HG02571 (cell line): ENCODE measurements around the gene CLMP.
"Not testable (repeated sequence)": the region's sequence is repeated elsewhere in the genome, so short reads cannot be mapped to it uniquely, and the experiment has no call there.

ENCODE experiments used
- ATAC-seq: cut with Tn5 transposase; IDR thresholded peaks from one replicate; pipeline ENCODE4 v1.9.1; 2021; ENCODE audit warnings: mild to moderate bottlenecking, moderate library complexity; ENCODE audit not compliant: unreplicated experiment

The CLMP gene

GRCh38 chr11:123091506-123091905 is 103.5 kb downstream of the CLMP start:
- no peak for ATAC-seq

DNA sequence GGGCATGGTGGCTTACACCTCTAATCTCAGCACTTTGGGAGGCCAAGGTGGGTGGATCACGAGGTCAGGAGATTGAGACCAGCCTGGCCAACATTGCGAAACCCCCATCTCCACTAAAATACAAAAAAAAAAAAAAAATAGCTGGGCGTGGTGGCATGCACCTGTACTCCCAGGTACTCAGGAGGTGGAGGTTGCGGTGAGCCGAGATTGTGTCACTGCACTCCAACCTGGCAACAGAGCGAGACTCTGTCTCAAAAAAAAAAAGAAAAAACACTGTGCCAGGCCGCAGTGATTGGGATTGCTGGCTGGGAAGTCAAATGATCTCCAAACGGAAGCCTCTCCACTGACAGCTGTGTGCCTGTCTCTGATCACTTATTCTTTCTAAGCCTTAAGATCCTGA is 104.9 kb downstream of the CLMP start:
- ATAC-seq, result not testable (repeated sequence)

DNA sequence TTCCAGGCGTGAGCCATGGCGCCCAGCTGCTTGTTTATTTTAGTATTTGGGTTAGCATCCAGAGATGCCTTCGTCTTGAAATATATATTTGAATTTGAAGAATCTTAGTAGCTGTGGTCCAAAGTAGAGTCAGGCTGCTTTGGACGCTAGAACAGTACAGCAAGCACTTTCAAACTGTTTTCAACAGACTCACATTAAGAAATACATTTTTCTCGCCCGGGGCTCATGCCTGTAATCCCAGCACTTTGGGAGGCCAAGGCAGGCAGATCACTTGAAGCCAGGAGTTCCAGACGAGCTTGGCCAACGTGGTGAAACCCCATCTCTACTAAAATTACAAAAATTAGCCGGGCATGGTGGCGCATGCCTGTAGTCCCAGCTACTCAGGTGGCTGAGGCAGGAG is 106.2 kb downstream of the CLMP start:
- not testable (repeated sequence) for ATAC-seq

DNA sequence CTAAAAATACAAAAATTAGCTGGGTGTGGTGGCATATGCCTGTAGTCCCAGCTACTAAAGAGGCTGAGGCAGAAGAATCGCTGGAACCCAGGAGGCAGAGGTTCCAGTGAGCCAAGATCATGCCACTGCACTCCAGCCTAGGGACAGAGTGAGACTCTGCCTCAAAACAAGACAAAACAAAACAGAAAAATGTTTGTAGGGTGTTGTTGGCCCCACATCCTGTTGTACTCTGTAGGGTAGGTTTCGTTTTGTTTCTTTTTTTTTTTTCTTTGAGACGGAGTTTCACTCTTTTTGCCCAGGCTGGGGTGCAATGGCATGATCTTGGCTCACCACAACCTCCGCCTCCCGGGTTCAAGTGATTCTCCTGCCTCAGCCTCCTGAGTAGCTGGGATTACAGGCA is 107.4 kb downstream of the CLMP start:
- ATAC-seq, result peak; percentile 92

- ATAC-seq, result no peak
Measured at GRCh38 chr11:123086305-123086704, 108.7 kb downstream of the CLMP start.

- ATAC-seq, result no peak
Measured at GRCh38 chr11:123085497-123085896, 109.6 kb downstream of the CLMP start.

DNA sequence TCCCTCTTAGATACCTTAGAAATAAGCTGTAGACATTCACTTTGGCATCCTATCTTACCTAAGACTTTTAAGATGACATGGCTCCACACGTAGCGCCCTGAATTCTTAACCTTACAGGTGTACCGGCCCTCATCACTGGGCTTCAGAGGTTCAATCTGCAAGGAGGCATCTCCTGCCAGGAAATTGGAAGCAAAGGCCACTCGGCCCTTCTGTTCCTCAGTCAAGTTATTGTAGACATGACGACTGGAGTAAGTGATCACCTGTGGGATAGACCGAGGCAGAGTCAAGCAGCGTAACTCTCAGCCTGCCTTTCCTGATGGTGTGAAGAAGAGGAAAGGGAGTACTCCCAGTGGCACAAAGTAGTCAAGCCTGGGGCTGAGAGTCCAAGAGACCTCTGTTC is 110.6 kb downstream of the CLMP start:
- no peak for ATAC-seq

DNA sequence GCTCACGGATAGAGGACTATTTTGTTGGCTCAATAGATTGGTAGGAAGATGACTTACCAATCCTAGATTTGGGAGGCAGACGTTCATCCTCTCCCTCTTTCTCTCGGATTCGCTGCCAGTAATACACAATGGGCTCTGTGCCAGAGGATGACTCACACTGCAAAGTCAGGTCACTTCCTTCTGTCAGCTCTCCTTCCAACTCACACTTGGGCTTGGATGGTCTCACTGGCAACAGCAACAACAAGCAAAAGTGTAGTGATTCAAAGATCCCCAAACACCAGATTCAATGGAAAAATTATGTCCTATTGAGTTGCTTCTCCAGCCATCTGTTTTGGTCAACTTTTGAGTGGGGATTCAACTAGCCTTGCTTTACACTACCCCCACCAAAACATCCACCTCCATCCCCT is 111.4 kb downstream of the CLMP start:
- no peak for ATAC-seq

- ATAC-seq, result no peak
Measured at GRCh38 chr11:123082977-123083376, 112.1 kb downstream of the CLMP start.

DNA sequence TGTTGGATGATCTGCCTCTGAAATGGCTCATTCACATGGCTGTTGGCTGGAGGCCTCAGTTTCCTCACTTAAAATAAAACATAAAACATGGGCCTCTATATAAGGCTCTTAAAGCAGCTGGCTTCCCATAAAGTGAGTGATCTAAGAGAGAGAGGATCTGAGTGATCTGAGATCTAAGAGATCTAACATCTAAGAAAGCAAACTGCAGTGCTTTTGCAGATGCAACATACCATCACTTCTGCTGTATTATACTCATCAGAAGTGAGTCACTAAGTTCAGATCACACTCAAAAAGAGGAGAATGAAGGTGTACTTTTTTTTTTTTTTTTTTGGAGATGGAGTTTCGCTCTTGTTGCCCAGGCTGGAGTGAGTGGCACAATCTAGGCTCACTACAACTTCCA is 115.0 kb downstream of the CLMP start:
- ATAC-seq, result no peak

GRCh38 chr11:123076484-123076883 is 118.6 kb downstream of the CLMP start:
- ATAC-seq, result no peak

- ATAC-seq, result no peak
Measured at GRCh38 chr11:123073343-123074057, 121.5 kb downstream of the CLMP start.

DNA sequence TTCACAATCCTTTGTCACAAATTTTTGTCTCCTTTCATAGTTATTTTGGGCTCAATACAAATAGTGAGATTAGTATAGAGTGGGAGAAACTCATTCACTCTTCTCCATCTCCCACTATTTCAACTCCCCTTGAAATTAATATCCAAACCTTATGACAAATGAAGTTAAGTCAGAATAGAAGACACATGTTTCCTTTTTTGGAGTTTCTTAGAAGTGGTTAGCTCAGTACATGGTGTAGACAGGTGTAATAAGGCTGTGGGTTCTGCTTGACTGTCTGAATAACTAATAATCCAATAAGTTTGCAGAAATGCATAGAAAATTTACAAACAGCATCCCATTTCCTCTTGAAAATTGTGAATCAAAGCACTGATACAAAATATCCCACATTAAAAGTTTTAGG is 122.3 kb downstream of the CLMP start:
- no peak for ATAC-seq

DNA sequence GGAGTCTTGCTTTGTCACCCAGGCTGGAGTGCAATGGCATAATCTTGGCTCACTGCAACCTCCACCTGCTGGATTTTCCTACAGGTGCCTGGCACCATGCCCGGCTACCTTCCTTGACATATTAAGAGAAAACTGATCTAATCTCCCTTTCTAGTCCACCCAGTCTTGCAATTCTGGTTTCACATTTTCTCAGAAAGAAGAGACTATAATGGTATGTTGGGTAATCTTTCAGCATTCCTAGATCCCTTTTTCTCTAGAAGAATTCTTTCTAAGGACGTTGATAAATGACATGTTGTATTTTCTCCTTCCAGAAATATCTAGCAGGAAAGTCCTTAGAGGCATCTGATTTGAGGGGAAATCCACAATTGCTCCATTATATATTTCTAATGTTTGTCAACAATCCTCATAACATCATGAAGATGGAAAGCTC is 122.7 kb downstream of the CLMP start:
- ATAC-seq, result no peak

DNA sequence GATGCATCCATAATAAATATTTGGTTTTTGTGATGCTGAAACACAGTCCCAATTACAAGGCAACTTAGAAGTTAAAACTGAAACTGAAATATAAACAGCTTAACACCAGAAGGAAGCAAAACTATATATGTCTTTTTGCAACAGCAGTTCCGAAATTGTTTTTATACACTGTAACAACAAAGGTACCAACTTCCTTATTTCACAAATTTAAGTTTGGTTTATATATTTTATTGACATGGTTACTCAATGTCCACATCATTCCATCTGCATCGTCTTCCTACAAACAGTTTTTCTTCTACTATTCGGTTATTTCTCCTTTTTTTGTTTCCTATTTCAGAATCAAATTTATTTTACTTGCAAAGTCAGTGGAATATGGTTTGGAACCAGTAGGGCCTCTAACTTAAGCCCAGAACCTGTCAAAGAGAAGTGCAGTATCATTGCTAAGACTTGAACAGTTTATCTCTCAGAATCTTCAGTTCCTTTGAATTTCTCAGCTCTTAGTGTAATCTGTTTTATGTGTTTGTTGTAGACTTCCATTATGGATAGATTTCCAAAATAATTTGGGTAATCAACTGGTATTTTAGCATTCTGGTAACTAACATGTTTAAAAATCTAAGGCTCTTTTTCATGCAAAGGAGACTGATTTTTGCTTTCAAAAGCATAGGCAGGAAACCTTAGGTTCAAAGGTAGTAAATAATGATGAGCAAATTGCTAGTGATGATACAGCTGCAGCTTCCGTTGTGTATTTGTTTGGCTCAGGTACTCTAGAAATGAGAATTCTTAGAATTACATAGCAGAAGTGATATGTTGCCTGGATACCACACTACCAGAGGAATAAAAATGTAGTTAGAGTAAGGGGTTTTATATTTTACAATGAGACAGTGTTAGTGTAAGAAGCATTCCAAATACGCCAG is 124.9 kb downstream of the CLMP start:
- peak; percentile 45 for ATAC-seq

GRCh38 chr11:123065621-123066020 is 129.4 kb downstream of the CLMP start:
- no peak for ATAC-seq

DNA sequence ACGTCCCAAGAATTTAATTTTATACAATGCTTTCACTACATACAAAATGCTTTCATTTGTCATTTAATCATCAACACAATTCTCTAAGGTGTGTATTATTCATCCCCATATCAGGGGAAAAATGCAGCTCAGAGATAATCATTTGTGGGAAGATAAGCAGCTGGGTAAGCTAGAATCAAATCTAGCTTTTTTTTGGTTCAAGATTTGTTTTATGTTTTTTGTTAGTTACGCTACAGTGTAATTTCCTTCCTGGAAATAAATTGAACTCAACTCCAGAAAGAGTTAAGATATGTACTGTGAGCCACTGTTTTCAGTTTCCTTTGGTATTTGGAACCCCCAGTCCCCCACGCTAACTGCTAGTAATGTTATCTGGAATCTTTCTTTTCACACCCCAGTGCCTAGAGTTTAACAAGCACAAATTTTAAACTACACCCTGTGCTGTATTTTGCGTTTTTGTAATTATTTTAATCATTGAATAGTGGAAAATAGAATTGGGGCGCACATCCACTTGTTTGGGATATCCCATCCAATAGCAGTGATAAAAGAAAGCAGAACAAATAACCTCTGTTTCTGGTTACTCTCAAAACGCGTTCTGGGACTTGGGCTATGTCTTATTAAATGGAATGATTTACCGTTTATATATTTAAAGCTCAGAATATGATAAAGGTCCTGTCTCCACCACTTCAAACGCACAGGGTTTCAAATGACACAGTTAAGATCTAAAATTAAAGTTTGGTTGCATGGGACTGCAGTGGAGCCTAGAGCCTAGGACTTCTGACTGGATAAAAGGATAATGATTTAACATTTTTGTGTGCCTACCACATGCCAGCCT is 131.0 kb downstream of the CLMP start:
- no peak for ATAC-seq

DNA sequence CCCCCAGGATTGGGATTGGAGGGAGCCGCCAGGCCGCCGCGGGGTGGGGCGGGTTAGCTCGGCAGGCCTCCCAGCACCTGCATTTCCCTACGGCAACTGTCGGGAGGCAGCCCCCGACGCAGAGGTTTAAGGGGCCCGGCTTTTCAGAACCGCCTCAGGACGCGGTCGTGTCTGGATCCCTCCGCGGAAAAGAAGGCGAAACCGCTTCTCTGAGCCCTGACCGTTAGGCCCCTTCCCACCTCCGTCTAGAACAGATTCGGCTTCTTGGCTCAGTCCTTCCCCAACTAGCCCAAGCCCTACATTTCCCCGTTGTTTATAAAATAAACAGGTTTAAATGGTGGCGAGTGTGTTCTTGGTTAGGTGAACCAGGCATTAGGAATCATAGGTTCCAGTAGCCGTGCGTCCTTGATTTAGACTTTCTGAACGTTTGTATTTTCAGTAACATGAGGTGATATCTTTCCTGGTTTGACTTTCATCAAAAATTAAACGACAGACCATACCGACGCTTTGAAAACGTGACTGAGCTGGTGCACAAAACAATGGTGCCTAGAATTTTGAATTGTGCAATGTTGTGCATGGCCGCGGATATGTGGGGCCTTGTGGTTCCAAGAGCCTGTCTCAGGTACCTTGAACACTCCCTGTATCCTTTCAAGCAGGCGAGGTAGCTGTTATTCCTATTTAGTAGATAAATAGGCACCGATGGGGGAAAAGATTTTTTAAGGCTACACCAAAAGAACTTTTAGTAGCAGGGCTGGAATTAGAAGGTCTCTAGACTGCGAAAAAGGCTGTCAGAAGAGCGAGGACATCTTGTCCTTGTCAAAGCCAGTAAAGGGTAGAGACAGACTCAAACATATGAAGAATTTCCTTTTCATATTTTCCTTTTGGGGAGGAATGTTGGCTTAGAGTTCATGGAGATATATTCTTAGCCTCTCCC is 131.9 kb downstream of the CLMP start:
- peak; percentile 1 for ATAC-seq

- ATAC-seq, result peak; percentile 84
Measured at GRCh38 chr11:123062158-123062891, 132.7 kb downstream of the CLMP start.
